Kidney (tissue), 14 donors: ENCODE results near the gene LPCAT2. TPM values are rescaled to one million over a fixed set of nuclear protein-coding genes. Genes with fewer than 3 reads are reported as not detected.

Experiments used
- DNase-seq, 5 donors: peaks; one replicate each; pipeline ENCODE4 v3.0.0-alpha.2; 2013 to 2020
- FAIRE-seq: peaks from 2 replicates; lab custom pipeline; 2012; peaks lifted over from hg19 to GRCh38; lab: Jason Lieb, UNC
- H3K27ac ChIP-seq, 2 donors: one replicate each; pipeline ENCODE4 v1.7.0; 2013; ENCODE audit warnings: low read depth in 2 of 2, low read length in 2 of 2, inconsistent platforms in 1 of 2
- H3K27me3 ChIP-seq: one replicate; pipeline ENCODE4 v1.7.1; 2013; ENCODE audit warnings: low read length, inconsistent platforms; ENCODE audit not compliant: control insufficient read depth, insufficient read depth
- H3K36me3 ChIP-seq, 3 donors: one replicate each; pipeline versions ENCODE4 v1.7.0 to v1.7.1; 2013; ENCODE audit warnings: low read length in 3 of 3, control low read depth in 1 of 3, inconsistent platforms in 1 of 3; ENCODE audit not compliant: insufficient read depth in 3 of 3, control insufficient read depth in 2 of 3
- H3K4me1 ChIP-seq, 3 donors: one replicate each; pipeline versions ENCODE4 v1.7.0 to v1.7.1; 2013; ENCODE audit warnings: low read length in 3 of 3, inconsistent platforms in 1 of 3, low read depth in 1 of 3; ENCODE audit not compliant: control insufficient read depth in 2 of 3, insufficient read depth in 2 of 3
- H3K4me3 ChIP-seq, 3 donors: one replicate each; pipeline versions ENCODE4 v1.7.0 to v1.8.1; 2013; ENCODE audit warnings: low read length in 3 of 3, control low read depth in 1 of 3, inconsistent platforms in 1 of 3
- H3K9ac ChIP-seq, 3 donors: one replicate each; pipeline versions ENCODE4 v1.7.0 to v1.7.1; 2013; ENCODE audit warnings: low read length in 3 of 3, control low read depth in 1 of 3, inconsistent platforms in 1 of 3
- H3K9me3 ChIP-seq, 3 donors: one replicate each; pipeline versions ENCODE4 v1.7.0 to v1.7.1; 2013; ENCODE audit warnings: low read length in 3 of 3, control low read depth in 1 of 3, inconsistent platforms in 1 of 3; ENCODE audit not compliant: control insufficient read depth in 2 of 3, insufficient read depth in 1 of 3
- intact Hi-C: fragments of 100-400 bp; cut with DNase I; formaldehyde crosslinking; loops from one replicate; pipeline ENCODE4 v1.11.1; 2022
- polyA plus RNA-seq: library from polyadenylated mRNA; stranded (reverse); fragments of 350-450 nt; fragmentation: Illumina TruSeq; extraction: RNeasy Lipid Tissue Mini Kit (QIAGEN cat#74804); gene quantifications from one replicate; pipeline ENCODE4 v1.2.3, GENCODE V29; 2014; ENCODE audit warnings: low read depth, low replicate concordance; ENCODE audit not compliant: insufficient read depth
- total RNA-seq: library from RNA; stranded (reverse); fragmentation: NEBNext Ultra II Directional; extraction: Animal tissue kit (Norgen Biotek cat#: 25700); gene quantifications from one replicate; pipeline ENCODE4 v1.2.1, GENCODE V29; 2021
- TF ChIP-seq, protein P1 (sequence below): IDR thresholded peaks from 3 replicates; pipeline ENCODE4 v1.5.1; 2012; ENCODE audit warnings: mild to moderate bottlenecking, moderate library complexity, borderline replicate concordance; ENCODE audit not compliant: insufficient read depth; ENCODE audit errors: extremely low read depth
- donor health status: control.
- donor health status: control.
- donor health status: control.
- donor health status: control.
- donor health status: control.
- donor health status: DM: yes; HTN: yes; CAD: no.
- donor health status: Normal renal cell carcinoma (clear cell type).

The LPCAT2 gene
- total and polyA plus RNA-seq, 2 donors from 2014 or later, result 7.7 to 20.6 TPM

DNA sequence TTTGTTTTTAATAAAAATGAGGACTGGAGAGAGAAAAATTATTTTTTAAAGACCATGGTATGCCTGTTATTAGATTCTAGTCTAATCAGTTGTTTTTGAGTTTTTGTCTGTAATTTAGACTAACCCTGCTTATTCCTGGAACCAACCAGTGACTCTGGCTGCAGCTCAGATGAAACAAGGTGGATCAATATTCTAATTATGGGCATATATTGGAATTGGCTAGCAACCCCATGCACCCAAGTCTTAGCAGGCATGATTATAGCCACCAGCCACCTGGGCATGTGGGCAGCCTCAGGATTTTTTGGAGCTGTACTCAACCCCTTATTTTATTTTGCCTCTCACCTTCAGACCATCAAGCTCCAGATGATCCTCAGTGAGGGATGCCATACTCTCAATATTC, 125.3 kb downstream of the LPCAT2 start:
- no peak overlapping the region for H3K27ac ChIP-seq
- TF ChIP-seq, protein P1, sequence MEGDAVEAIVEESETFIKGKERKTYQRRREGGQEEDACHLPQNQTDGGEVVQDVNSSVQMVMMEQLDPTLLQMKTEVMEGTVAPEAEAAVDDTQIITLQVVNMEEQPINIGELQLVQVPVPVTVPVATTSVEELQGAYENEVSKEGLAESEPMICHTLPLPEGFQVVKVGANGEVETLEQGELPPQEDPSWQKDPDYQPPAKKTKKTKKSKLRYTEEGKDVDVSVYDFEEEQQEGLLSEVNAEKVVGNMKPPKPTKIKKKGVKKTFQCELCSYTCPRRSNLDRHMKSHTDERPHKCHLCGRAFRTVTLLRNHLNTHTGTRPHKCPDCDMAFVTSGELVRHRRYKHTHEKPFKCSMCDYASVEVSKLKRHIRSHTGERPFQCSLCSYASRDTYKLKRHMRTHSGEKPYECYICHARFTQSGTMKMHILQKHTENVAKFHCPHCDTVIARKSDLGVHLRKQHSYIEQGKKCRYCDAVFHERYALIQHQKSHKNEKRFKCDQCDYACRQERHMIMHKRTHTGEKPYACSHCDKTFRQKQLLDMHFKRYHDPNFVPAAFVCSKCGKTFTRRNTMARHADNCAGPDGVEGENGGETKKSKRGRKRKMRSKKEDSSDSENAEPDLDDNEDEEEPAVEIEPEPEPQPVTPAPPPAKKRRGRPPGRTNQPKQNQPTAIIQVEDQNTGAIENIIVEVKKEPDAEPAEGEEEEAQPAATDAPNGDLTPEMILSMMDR, result no peak
- no peak overlapping the region for H3K9ac ChIP-seq
- no peaks in the 10 kb centered on the region for H3K27me3 ChIP-seq
- no peaks in the 10 kb centered on the region for H3K36me3 ChIP-seq
- FAIRE-seq, result no peak
- H3K4me1 ChIP-seq, result no peaks in the 10 kb centered on the region
- no peaks in the 10 kb centered on the region for H3K9me3 ChIP-seq
- intact Hi-C loops, result no loop called here
- H3K4me3 ChIP-seq, result no peak overlapping the region
- no peak for DNase-seq

Other genes starting within 250 kb of the LPCAT2 start
- 1.2 TPM for gene IRX6, start 184.9 kb upstream of the LPCAT2 start, total RNA-seq
- gene IRX6, start 184.9 kb upstream of the LPCAT2 start, polyA plus RNA-seq, result 0.62 TPM
- gene MMP2, start 29.9 kb upstream of the LPCAT2 start, total RNA-seq, result 101 TPM
- gene MMP2, start 29.9 kb upstream of the LPCAT2 start, polyA plus RNA-seq, result 44.3 TPM
- gene CAPNS2, start 57.6 kb downstream of the LPCAT2 start, total RNA-seq, result 0.85 TPM
- not detected for gene CAPNS2, start 57.6 kb downstream of the LPCAT2 start, polyA plus RNA-seq
- gene SLC6A2, start 146.9 kb downstream of the LPCAT2 start, total RNA-seq, result 0.09 TPM
- gene SLC6A2, start 146.9 kb downstream of the LPCAT2 start, polyA plus RNA-seq, result 0.73 TPM